Left ventricle myocardium inferior (tissue), 1 donor: ENCODE results near the gene NRSN2. TPM values are rescaled to one million over a fixed set of nuclear protein-coding genes. Genes with fewer than 3 reads are reported as not detected.
A peak's percentile ranks its signal among the peaks of the same experiment; 100 is the strongest.

Experiments
- DNase-seq: peaks from one replicate; pipeline ENCODE4 v3.0.0-alpha.2; 2020
- H3K27ac ChIP-seq: fragments of 200-600 bp; replicated peaks from 2 replicates; pipeline ENCODE4 v1.8.0; 2021
- H3K27me3 ChIP-seq: fragments of 200-600 bp; 2 replicates; pipeline ENCODE4 v1.8.0; 2021; ENCODE audit warnings: low read depth
- H3K36me3 ChIP-seq: fragments of 200-600 bp; 2 replicates; pipeline ENCODE4 v1.8.0; 2021
- H3K4me1 ChIP-seq: fragments of 200-600 bp; 2 replicates; pipeline ENCODE4 v1.8.0; 2021
- H3K4me3 ChIP-seq: fragments of 200-600 bp; 2 replicates; pipeline ENCODE4 v1.8.0; 2021; ENCODE audit warnings: mild to moderate bottlenecking, moderate library complexity
- H3K9me3 ChIP-seq: fragments of 200-600 bp; replicated peaks from 2 replicates; pipeline ENCODE4 v1.8.0; 2021
- CTCF ChIP-seq: fragments of 200-600 bp; IDR thresholded peaks from 2 replicates; pipeline ENCODE4 v1.8.0; 2021; ENCODE audit warnings: antibody characterized with exemption, mild to moderate bottlenecking, borderline replicate concordance
- intact Hi-C: fragments of 100-400 bp; cut with micrococcal nuclease; formaldehyde crosslinking; loops from one replicate; pipeline ENCODE4 v1.11.0; 2022
- total RNA-seq: library from RNA; stranded (reverse); fragmentation: NEBNext Ultra II Directional; extraction: Animal tissue kit (Norgen Biotek cat#: 25700); gene quantifications from one replicate; pipeline ENCODE4 v1.2.1, GENCODE V29; 2021
- donor health status: DM: no; HTN: yes; CAD: no; lungs with severe emphysema.

The NRSN2 gene
- total RNA-seq, 1 donor from 2014 or later: 17.5 TPM

DNA sequence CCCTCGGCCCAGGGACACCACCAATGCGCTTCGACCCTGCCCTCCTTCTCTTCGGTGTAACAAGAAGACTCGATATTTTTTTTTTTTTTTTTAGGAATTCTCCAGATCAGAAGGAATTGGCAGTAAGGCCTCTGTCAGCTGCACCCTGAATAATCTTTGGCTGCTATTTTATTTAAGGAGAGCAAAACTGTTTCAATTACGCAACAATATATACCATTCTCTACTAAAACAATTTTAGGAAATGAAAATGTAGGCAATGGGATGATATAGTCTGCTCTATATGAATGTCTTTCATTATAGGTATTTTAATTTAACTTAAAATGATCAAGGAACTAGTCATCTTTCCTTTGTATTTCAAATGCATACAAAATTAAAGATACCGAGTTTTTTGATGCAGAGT lies 36.3 kb upstream of the NRSN2 start:
- Histone ChIP-seq H3K4me1 (peaks cover 20% of the 10 kb centered on the region), H3K27ac (peak overlapping the region; percentile 84), H3K36me3 (no peaks in the 10 kb centered on the region), H3K9me3 (no peaks in the 10 kb centered on the region), H3K4me3 (peak overlapping the region; percentile 69), H3K27me3 (no peaks in the 10 kb centered on the region)
- TF ChIP-seq CTCF: no peak
- intact Hi-C loops: no loop called here
- DNase-seq: no peak

DNA sequence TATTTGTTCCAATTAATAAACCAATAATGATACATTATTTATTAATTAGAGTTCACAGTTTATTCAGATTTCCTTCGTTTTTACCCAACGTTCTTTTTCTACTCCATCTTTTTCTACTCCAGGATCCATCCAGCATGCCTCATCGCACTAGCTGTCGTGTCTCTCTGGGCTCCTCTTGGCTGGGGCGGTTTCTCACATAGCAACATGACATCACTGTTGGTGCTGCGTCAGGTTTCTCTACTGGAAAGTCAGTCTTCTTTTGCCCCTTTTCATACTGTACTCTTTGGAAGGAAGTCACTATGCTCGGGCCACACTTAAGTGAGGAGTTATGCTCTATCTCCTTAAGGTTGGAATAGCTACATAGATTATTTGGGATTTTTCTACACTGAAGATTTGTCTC lies 35.3 kb upstream of the NRSN2 start:
- Histone ChIP-seq H3K36me3 (no peaks in the 10 kb centered on the region), H3K27me3 (no peaks in the 10 kb centered on the region), H3K4me3 (no peak overlapping the region), H3K9me3 (no peaks in the 10 kb centered on the region), H3K27ac (no peak overlapping the region), H3K4me1 (peaks cover 20% of the 10 kb centered on the region)
- no peak for DNase-seq
- no peak for TF ChIP-seq CTCF
- intact Hi-C loops: no loop called here

GRCh38 chr20:312067-312466 lies 34.8 kb upstream of the NRSN2 start:
- no peak overlapping the region for H3K27ac ChIP-seq
- TF ChIP-seq CTCF: no peak
- no peak overlapping the region for H3K4me3 ChIP-seq
- peaks cover 20% of the 10 kb centered on the region for H3K4me1 ChIP-seq
- no peaks in the 10 kb centered on the region for H3K27me3 ChIP-seq
- H3K9me3 ChIP-seq: no peaks in the 10 kb centered on the region
- H3K36me3 ChIP-seq: no peaks in the 10 kb centered on the region
- intact Hi-C loops: no loop called here
- DNase-seq: no peak

DNA sequence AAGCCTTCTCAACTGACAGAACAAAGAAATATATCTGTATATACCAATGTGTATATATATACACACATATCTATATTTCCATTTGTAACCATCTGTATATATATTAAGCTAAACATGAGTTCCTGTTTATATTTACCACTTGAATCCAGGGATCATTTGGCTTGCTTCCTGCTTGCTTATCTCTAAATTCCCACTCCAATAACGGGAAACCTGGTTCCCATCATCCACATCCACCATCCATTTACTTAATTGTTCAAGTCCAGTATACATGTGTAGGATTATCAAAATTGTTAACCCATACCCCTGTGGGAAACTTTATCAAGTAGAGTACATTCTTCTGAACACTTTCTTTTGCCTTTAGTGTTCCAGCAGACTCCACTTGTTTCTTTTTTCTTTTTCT lies 34.0 kb upstream of the NRSN2 start:
- H3K4me1 ChIP-seq: peaks cover 20% of the 10 kb centered on the region
- H3K27me3 ChIP-seq: no peaks in the 10 kb centered on the region
- TF ChIP-seq CTCF: no peak
- H3K27ac ChIP-seq: no peak overlapping the region
- no peaks in the 10 kb centered on the region for H3K36me3 ChIP-seq
- intact Hi-C loops: no loop called here
- no peak overlapping the region for H3K4me3 ChIP-seq
- no peaks in the 10 kb centered on the region for H3K9me3 ChIP-seq
- DNase-seq: no peak

DNA sequence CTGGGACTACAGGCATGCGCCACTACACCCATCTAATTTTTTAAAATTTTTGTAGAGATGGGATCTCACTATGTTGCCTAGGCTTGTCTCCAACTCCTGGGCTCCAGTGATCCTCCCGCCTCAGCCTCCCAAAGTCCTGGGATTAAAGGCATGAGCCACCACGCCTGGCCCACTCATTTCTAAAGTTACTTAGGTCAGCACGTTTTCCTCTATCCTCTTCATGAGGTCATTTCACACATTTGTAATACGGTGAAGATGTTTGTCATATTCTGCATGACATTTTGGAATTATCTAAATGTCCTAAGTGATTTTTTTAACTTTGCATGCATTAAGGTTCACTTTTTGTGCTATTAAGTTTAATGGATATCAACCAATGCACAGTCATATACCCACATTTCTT lies 33.5 kb upstream of the NRSN2 start:
- Histone ChIP-seq H3K4me3 (no peak overlapping the region), H3K36me3 (no peaks in the 10 kb centered on the region), H3K4me1 (peaks cover 20% of the 10 kb centered on the region), H3K27me3 (no peaks in the 10 kb centered on the region), H3K9me3 (no peaks in the 10 kb centered on the region), H3K27ac (no peak overlapping the region)
- TF ChIP-seq CTCF: no peak
- intact Hi-C loops: no loop called here
- DNase-seq: no peak

DNA sequence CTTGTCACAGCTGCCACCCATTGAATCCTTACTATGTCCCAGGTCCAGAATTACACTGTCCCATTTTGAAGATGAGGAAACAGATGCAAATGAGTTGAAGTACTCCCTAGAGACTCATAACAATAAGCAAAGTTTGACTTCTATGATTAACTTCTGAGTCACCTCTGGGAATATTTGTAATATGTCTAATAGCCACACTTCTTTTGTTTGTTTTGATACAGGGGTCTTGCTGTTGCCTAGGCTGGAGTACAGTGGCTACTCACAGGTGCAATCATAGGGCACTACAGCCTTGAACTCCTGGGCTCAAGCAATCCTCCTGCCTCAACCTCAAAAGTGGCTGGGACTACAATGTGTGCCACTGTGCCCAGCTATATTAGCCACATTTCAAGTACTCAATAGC lies 33.0 kb upstream of the NRSN2 start:
- no peak for DNase-seq
- H3K4me1 ChIP-seq: peaks cover 19% of the 10 kb centered on the region
- H3K4me3 ChIP-seq: no peak overlapping the region
- no peaks in the 10 kb centered on the region for H3K27me3 ChIP-seq
- no peak for TF ChIP-seq CTCF
- no peaks in the 10 kb centered on the region for H3K36me3 ChIP-seq
- H3K27ac ChIP-seq: no peak overlapping the region
- intact Hi-C loops: no loop called here
- H3K9me3 ChIP-seq: no peaks in the 10 kb centered on the region
